GM12875 (cell line): ENCODE data around the gene TCERG1L.

Source experiments
- H3K4me3 ChIP-seq: one replicate; pipeline ENCODE4 v1.5.1; 2011; ENCODE audit warnings: low read depth, low read length, control low read depth
- CTCF ChIP-seq: IDR thresholded peaks from 2 replicates; pipeline ENCODE4 v1.5.1; 2011; ENCODE audit warnings: low read depth, mild to moderate bottlenecking, control low read depth, inconsistent platforms, low read length, moderate library complexity, borderline replicate concordance; ENCODE audit not compliant: insufficient read depth

TCERG1L gene

GRCh38 chr10:131211146-131211545, 100.4 kb downstream of the TCERG1L start:
- TF ChIP-seq CTCF: no peak
- H3K4me3 ChIP-seq: no peak overlapping the region

- no peak for TF ChIP-seq CTCF
- H3K4me3 ChIP-seq: no peak overlapping the region
Observed at GRCh38 chr10:131210181-131210580, 101.3 kb downstream of the TCERG1L start.

- no peak for TF ChIP-seq CTCF
- H3K4me3 ChIP-seq: no peak overlapping the region
Observed at GRCh38 chr10:131207584-131208532, 103.7 kb downstream of the TCERG1L start.

GRCh38 chr10:131207176-131207575, 104.3 kb downstream of the TCERG1L start:
- no peak overlapping the region for H3K4me3 ChIP-seq
- TF ChIP-seq CTCF: no peak

- H3K4me3 ChIP-seq: no peak overlapping the region
- TF ChIP-seq CTCF: no peak
Observed at GRCh38 chr10:131206111-131206995, 105.2 kb downstream of the TCERG1L start.

GRCh38 chr10:131205556-131205955, 106.0 kb downstream of the TCERG1L start:
- TF ChIP-seq CTCF: no peak
- H3K4me3 ChIP-seq: no peak overlapping the region
